NCI-H146 (cell line): Measurements from ENCODE around the gene ABHD1.

Experiments used
- DNase-seq: peaks from one replicate; lab custom pipeline; 2025; lab: John Stamatoyannopoulos, UW

The ABHD1 gene

GRCh38 chr2:27136751-27137150 is 13.1 kb downstream of the ABHD1 start:
- DNase-seq, result no peak

- no peak for DNase-seq
Observed at GRCh38 chr2:27137322-27137935, 13.8 kb downstream of the ABHD1 start.

GRCh38 chr2:27138111-27138510 is 14.5 kb downstream of the ABHD1 start:
- DNase-seq, result no peak

DNA sequence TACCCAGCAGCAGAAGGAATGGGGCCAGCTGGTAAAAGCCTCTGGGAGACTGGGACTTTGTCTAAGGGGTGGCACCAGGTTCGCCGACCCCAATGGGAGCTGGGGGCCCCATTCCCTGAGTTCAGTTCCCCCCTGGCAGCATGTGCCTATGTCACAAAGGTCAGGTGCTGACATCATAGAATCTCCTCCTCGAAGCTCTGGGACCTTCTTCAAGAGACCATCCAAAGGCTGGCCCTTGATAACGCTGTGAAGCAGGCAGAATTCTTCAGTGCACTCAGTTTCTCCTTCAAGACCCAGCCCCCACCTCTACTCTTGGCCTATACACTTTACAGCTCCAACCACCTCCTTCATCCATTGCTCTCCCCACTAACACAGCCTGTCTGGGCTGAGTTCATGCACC is 15.7 kb downstream of the ABHD1 start, which contains the start of gene PRR30:
PRR30 (minus strand) TSS at position 101 of the 400 bp plus-strand sequence. CDS start 1,081 bp downstream, outside the sequence.
- DNase-seq, result no peak

DNA sequence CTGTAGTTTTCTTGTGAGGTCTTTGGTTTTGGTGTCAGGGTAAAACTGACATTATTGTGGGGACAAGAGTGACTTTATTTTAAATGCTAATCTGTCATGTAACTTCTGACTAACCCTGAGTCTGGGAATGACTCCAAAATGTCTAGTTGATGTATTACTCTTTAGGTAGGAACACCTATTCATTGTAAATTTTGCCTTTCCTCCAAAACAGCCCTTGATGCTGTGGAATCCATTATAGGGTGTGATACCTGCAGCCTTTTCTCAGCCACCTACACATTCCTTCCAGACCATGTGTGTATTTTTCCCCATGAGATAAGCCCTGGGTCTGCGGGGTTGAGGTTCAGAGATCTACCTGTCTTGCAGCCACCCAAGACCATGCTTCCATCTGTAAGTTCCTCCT is 19.7 kb downstream of the ABHD1 start:
- DNase-seq, result no peak

DNA sequence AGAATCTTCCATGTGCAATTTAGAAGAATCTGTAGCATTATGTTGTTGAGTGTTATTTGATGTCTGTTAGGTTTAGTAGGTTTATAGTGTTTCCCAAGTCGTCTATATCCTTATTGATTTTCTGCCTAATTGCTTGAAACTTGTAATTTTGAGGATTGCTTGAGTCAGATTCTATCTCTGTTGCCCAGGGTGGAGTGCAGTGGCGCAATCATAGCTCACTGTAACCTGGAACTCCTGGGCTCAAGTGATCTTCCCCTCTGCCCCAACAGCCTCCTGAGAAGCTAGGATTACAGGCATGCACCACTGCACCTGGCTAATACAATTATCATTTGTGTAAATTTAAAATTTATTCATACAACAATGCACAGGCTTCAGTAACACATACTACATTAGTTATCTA is 22.1 kb downstream of the ABHD1 start:
- DNase-seq, result no peak

DNA sequence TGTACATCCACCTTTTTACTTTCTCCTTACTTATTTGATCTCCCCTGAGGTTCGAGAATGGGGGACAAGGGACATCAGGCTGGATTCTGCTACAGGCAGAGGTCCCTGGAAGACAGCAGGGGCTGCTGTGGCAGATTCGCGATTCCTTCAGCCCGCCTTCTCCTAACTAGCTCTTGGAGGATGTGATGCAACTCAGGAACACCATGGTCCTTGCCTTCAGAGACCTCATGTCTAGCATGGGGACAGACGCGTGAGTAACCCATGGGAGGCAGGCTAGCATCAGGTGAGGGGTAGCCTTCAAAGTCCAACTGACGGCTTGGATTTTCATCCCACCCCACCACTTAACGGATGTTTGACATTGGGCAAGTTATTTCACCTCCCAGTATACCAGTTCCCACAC is 24.3 kb downstream of the ABHD1 start:
- no peak for DNase-seq

- DNase-seq, result no peak
Observed at GRCh38 chr2:27148801-27149439, 25.3 kb downstream of the ABHD1 start, which contains the start of gene TCF23. TSS of gene TCF23 (plus strand) at chr2:27149004. CDS start at chr2:27149134, 130 bp downstream.

GRCh38 chr2:27149570-27150405 is 26.2 kb downstream of the ABHD1 start:
- no peak for DNase-seq

DNA sequence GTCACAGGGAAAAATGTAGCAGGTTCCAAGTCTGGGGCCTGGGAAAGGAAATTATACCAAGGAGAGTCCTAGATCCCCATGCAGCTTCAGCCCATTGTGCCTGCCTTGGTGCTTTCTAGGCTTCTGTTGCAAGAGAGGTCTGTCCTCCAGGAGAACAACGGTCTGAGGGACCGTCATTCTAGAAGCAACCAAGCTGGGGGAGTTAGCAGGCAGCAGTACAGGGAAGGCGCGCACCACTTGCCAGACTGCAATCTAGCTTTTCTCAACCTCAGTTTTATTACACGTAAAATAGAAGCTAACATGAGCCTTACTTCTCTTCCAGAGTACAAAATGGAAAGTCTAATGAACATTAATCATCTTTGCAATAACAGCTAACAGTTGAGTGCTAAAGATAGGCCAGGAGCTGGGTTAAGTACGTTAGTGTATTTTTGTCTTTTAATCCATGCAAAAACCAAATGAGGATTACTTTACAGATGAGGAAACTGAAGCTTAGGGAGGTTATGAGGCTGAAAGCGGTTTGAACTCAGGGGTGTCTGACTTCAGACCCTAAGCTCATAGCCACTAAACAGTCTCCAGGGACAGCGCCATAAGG is 27.1 kb downstream of the ABHD1 start:
- no peak for DNase-seq

- peak; percentile 14 for DNase-seq
Observed at GRCh38 chr2:27152102-27152795, 28.6 kb downstream of the ABHD1 start.

DNA sequence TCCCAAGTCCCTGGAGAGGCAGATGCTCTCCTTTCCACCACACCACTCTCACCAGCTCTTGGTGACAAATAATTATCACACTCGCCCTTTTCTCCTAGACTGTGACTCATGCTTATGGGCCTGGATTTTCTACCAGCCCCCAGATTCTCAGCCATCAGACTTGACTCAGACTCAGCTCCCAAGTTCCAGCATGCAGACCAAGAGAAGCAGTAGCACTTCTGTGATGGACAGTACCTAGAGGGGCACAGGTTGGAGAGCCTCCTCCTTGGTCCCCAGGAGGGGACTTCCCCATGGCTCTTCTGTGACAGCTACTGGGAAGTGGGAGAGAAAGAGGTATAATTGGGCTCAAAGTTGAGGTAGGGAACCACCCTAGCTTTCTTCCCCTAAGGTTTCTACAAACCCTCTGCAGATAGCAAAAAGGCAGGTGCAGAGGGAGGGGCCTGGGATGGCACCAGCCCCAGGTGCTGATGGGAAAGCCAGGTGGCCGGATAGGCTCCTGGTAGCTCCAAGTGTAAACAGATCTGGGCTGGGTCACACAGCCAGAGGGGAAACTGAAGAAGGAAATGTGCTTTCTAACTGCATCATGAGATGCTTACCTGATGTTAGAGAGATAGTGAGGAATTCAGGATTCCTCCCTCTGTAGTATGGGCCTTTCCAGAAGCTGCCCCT is 29.3 kb downstream of the ABHD1 start:
- peak; percentile 80 for DNase-seq

DNA sequence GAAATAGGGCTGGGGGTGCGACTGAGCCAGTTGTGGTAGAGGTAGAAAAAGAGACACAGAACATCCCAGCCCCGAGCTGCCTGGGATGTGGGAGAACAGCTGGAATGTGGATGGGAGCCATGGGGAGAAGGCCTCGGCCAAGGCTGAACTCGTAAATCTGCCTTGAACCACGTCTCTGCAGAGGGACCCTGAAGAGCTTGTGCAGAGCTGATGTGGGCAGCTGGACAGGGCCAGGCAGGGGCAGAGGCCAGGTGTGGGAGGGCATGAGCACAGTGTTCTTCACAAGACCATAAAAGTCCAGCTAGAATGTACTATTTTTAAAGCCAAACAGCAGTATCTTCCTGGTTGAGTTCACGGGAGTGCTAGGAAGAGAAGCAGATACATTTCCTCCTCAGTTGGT is 30.9 kb downstream of the ABHD1 start:
- DNase-seq, result no peak

- no peak for DNase-seq
Observed at GRCh38 chr2:27155069-27155520, 31.5 kb downstream of the ABHD1 start.

GRCh38 chr2:27158468-27158867 is 34.9 kb downstream of the ABHD1 start:
- DNase-seq, result no peak

DNA sequence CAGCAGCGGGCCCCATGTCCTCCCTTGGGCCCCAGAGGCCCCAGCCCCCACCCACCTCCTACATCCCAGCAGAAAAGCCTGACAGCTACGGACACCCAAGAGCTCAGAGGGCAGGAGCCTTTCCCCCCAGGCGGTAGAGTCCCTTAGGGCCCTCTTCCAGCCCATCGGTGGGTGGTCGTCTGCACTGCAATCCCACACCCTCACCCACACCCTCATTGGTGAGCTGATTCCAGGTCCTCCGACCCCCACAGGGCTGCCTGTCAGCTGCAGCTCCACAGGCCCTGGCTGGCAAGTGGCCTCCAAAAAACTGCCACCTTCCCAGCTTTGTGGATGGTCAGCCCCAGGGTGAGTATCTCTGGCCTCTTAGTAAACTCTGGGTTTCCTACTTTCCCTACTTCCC is 35.7 kb downstream of the ABHD1 start:
- no peak for DNase-seq

- DNase-seq, result no peak
Observed at GRCh38 chr2:27160191-27160590, 36.6 kb downstream of the ABHD1 start.

DNA sequence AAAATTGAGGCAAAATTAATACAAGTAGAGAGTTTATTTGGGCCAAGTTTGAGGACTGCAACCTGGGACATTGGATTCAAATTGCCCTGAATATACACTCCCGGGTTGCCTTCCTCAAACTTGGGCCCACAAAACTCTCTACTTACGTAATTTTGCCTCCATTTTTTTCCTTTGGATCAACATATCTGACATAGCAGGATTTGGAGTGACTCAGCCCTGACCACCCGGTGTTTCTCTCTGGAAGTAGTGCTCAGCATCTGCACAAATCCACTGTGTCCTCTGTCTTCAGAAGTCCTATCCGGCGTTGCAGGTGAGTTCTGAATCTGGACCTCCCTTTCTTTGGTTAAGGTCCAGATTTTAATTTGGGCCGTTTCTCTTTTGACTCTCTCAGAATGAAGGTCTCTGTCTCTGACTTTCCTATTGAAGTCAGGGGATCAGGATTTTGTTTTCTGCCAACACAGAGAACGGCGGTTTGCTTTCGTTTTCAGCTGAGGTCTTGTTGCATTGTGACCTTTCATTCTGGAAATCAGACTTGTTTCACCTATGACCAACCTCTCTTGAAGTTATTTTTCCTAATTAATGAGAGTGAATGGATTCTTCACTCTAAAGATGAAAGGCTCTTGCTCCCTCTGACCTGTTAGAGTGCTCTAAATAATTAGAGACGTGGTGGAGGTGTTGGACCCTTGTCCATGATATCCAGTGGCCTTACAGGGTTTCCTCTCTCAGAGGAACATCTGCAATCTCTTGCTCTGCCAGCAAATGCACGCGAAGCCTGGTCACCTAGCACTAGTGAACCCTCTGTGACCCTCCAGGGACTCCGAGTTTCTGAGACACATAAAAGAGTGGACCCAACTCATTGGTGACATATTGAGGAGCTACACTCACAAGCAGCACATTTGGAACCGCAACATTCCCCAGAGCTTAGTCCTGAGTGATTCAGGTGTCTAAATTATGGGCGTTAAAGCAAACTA is 38.8 kb downstream of the ABHD1 start:
- DNase-seq, result no peak

DNA sequence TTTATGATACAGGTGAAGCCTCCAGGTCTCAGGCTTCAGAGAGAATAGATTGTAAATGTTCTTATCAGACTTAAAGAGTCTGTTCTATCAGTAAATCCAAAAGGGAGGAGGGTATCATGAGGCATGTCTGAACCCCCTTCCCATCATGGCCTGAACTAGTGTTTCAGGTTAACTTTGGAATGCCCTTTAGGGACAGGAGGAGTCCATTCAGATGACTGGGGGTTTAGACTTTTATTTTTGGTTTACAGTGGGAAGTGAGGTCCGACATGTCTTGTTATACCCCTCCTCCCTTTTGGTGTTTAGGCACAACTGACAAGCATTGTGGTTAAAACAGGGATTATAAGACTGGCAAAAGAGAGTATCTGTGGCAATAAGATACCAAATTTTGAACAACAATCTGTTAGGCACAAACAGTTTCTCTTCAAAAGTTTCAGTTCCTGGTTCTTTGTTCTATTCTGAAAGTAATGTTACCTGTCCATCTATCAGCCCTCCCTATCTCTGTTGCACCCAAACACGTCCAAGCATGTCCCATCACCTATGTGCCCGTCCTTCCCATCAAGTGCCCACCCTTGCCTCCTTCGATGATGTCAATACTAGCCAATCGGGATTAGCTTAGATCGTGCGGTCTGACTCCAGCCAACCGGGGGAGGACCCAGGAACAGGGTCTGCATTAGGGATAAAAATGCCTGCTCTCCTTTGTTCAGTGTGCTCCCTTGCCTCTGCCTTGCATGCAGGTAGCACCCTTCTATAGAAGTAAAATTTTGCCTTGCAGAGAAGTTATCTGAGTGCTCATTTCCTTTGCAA is 41.5 kb downstream of the ABHD1 start:
- no peak for DNase-seq
